ENCODE measurements around the gene SULT1E1.

DNA sequence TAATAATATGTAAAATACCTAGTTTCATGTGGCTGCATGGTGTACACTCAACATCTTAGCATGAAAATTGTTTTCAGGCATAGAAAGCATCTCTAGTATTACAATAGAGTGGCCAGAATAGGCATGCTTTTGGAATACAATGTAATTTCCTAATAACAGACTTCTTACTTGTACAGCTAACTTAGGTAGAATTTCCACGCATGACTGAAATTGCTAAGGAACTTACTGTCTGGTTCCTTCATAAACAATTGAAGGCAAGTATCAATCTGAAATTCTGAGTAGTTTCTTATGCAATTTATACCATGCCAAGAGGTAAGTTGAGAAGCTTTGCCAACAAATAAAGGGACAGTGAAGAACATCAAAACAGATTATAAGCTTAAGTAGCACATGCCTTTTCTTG lies 26.7 kb downstream of the SULT1E1 start:
- TF ChIP-seq CTCF (IDR thresholded peaks at IDR 0.05) (no peak), POLR2A (IDR thresholded peaks at IDR 0.05) (no peak)

Measured in right lobe of liver (tissue), 4 donors.